Memory B cell (primary cell): ENCODE measurements around the gene NFATC2.
"Not testable (repeated sequence)": the region's sequence is repeated elsewhere in the genome, so short reads cannot be mapped to it uniquely, and the experiment has no call there.

Experiments used
- ATAC-seq: fragments of 150-1000 bp; cut with Tn5 transposase; 2 replicates; pipeline ENCODE4 v1.10.0; 2021; ENCODE audit warnings: low read depth, mild to moderate bottlenecking, moderate library complexity
- DNase-seq, 2 donors: peaks; one replicate each; pipeline ENCODE4 v3.0.0; 2022; ENCODE audit warnings: low spot score in 2 of 2
- H3K27ac Mint-ChIP-seq: one replicate; pipeline ENCODE4 v1.8.0; 2022; ENCODE audit warnings: mild to moderate bottlenecking, moderate library complexity, mixed read lengths
- H3K27me3 Mint-ChIP-seq: one replicate; pipeline ENCODE4 v1.8.0; 2022; ENCODE audit warnings: mixed read lengths
- H3K36me3 Mint-ChIP-seq: one replicate; pipeline ENCODE4 v1.8.0; 2022; ENCODE audit warnings: mild to moderate bottlenecking, mixed read lengths
- H3K4me1 Mint-ChIP-seq: one replicate; pipeline ENCODE4 v1.8.0; 2022; ENCODE audit warnings: mixed read lengths
- H3K4me3 Mint-ChIP-seq: one replicate; pipeline ENCODE4 v1.8.0; 2022; ENCODE audit warnings: mild to moderate bottlenecking, moderate library complexity, mixed read lengths
- H3K9me3 Mint-ChIP-seq: one replicate; pipeline ENCODE4 v1.8.0; 2022; ENCODE audit warnings: mixed read lengths

The NFATC2 gene

DNA sequence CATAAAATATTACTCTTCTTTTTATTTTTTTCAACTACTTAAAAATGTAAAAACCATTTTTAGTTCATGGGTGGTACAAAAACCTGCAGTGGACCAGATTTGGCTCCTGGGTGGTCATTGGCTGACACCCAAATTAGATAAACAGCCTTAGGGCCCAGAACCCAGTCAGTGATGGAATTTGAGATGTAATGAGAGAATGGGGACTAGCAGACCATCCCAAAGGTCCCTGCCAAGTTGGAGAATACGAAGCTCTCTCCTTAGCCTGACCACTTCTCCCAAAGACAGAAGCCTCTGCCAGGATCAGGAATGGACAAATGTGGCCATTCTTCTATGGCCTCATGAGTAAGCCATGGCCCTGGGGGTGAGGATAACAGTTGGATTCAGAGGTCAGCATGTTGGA, 194.7 kb downstream of the NFATC2 start:
- ATAC-seq (no peak), DNase-seq (no peak)
- H3K27ac Mint-ChIP-seq, result no peak overlapping the region
- no peak overlapping the region for H3K4me3 Mint-ChIP-seq
- peaks cover 5% of the 10 kb centered on the region for H3K27me3 Mint-ChIP-seq
- peaks cover 10% of the 10 kb centered on the region for H3K36me3 Mint-ChIP-seq
- peaks cover 4% of the 10 kb centered on the region for H3K4me1 Mint-ChIP-seq
- H3K9me3 Mint-ChIP-seq, result peaks cover 9% of the 10 kb centered on the region

DNA sequence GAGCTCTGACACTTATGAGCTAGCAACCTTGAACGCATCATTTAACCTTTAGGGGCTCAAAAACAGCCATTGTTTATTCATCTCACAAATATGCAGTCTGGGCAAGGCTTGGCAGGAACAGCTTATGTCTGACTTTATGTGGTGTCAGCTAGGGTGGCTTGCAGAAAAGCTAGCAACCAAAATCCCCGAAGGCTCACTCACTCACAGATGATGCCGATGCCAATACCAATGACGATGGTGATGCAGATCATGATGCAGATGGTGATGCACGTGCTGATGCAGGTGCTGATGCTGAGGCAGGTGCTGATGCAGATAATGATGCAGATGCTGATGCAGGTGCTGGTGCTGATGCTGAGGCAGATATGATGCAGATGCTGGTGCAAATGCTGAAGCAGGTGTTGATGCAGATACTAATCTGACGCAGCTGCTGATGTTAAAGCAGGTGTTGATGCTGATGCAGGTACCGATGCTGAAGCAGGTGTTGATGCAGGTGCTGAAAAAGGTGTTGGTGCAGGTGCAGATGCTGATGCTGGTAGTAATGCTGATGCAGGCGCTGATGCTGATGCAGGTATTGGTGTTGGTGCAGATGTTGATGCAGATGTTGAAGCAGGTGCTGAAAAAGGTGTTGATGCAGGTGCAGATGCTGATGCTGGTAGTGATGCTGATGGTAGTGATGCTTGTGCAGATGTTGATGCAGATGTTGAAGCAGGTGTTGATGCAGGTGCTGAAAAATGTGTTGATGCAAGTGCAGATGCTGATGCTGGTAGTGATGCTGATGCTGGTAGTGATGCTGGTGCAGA, 195.6 kb downstream of the NFATC2 start:
- Mint-ChIP-seq H3K27ac (no peak overlapping the region), H3K4me1 (peaks cover 5% of the 10 kb centered on the region), H3K27me3 (peaks cover 5% of the 10 kb centered on the region), H3K36me3 (peaks cover 10% of the 10 kb centered on the region), H3K9me3 (peaks cover 9% of the 10 kb centered on the region), H3K4me3 (no peak overlapping the region)
- no peak for ATAC-seq
- no peak for DNase-seq

DNA sequence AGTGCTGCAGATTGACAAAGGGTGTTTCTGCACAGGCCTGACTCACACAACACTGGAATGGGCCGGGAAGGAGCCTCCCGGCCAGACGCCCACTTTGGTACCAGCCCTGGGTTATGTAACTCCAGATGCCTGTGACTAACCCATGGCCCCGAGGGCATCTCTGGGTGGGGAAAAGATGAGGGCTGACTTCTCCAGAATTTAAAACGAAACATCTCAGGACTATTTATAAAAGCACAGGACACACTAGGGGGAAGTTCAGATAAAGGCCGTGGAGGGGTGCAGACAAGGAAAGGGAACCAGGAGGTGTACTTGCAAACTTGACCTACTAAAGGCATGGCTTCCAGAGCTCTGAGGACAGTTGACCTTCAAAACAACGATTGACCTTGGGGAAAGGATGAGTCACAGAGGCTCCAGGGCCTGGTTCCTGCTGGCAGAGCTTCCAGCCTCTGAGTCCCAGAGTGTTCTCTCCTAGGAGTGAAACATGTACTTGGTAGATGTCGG, 196.9 kb downstream of the NFATC2 start:
- Mint-ChIP-seq H3K9me3 (peaks cover 9% of the 10 kb centered on the region), H3K27me3 (peaks cover 5% of the 10 kb centered on the region), H3K4me3 (no peak overlapping the region), H3K27ac (no peak overlapping the region), H3K36me3 (peaks cover 10% of the 10 kb centered on the region), H3K4me1 (peaks cover 5% of the 10 kb centered on the region)
- DNase-seq (no peak), ATAC-seq (no peak)

DNA sequence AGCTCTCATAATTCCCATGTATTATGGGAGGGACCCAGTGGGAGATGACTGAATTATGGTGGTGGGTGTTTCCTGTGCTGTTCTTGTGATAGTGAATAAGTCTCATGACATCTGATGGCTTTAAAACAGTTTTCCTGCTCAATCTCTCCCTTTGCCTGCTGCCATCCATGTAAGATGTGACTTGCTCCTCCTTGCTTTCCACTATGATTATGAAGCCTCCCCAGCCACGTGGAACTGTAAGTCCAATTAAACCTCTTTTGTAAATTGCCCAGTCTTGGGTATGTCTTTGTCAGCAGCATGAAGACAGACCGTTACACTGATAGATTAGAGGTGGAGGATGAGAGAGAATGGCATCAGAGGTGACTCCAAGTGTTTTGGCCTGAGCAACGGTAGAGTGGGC, 198.7 kb downstream of the NFATC2 start:
- not testable (repeated sequence) for H3K36me3 Mint-ChIP-seq, H3K9me3 Mint-ChIP-seq, H3K4me3 Mint-ChIP-seq, H3K4me1 Mint-ChIP-seq, H3K27me3 Mint-ChIP-seq, ATAC-seq, DNase-seq, H3K27ac Mint-ChIP-seq

DNA sequence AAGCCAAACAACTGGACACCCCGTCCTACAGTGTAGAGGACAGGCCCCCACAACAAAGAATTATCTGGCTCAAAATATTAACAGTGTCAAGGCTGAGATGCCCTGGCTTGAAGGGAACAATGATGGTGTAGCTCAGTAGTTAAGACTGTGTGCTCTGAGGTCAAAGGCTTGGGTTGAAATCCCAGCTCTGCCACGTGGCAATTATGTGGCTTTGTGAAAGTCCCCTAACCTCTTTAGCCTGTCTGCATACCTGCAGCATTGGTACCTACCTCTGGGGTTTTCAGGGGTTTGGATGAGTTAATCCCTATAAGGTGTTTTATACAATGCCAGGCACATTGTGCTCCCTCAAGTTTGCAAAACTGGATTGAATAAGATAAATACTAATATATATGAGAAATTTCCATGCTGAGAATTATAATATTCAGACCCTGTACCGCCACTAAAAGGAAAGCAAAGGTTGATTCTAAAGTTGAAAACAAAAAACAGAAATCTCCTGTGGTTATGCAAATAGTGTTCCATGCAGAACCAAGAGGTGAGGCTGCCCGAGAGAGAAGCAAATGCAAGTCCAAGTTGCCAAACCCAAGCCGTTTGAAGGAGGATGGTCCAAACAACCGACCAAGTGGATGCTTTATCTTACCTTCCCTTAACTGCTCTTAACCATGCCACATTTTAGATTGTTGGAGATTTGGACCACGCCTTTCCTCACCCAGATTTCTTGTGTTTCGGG, 199.8 kb downstream of the NFATC2 start:
- Mint-ChIP-seq H3K4me3 (no peak overlapping the region), H3K4me1 (peaks cover 5% of the 10 kb centered on the region), H3K9me3 (peaks cover 9% of the 10 kb centered on the region), H3K27me3 (peaks cover 5% of the 10 kb centered on the region), H3K36me3 (peaks cover 10% of the 10 kb centered on the region), H3K27ac (no peak overlapping the region)
- no peak for DNase-seq
- ATAC-seq, result peak; percentile 52

DNA sequence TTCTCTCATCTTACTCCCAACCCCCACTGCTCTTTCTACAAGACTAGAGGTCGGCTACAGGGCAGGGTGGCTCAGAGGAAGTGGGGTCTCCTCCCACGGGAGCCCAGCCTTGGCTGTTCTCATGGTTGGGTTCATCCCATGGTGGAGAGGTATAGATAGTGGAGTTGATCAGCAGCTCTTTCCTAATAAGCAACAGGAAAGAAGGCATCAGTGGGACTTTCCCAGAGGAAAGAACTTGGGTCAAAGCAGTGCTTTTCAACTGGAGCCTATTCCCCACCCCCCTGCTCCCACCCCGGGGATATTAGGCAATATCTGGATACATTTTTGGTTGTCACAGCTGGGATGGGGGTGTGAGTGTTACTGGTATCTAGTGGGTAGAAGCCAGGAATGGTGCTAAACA, 200.9 kb downstream of the NFATC2 start:
- ATAC-seq (no peak), DNase-seq (no peak)
- peaks cover 9% of the 10 kb centered on the region for H3K9me3 Mint-ChIP-seq
- H3K4me3 Mint-ChIP-seq, result no peak overlapping the region
- peaks cover 7% of the 10 kb centered on the region for H3K4me1 Mint-ChIP-seq
- peaks cover 2% of the 10 kb centered on the region for H3K27me3 Mint-ChIP-seq
- H3K36me3 Mint-ChIP-seq, result peaks cover 10% of the 10 kb centered on the region
- no peak overlapping the region for H3K27ac Mint-ChIP-seq

DNA sequence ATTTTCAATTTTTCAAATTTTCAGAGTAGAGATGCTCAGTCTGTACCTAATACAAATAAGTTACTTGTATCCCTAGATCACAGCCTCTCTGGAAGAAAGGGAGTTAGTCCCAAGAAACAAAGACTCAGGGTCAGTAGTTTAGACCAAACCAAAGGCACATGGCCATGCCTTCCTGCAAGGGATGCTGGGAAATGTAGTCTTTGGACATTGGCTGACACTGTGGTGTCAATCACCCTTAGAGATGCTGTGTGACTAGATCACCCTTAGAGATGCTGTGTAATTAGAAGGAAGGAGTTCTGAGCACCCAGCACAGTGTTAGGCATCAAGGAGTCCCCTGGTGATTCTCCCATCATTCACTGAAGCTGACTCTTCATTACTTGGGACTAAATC, 202.1 kb downstream of the NFATC2 start:
- Mint-ChIP-seq H3K4me3 (no peak overlapping the region), H3K27ac (no peak overlapping the region), H3K9me3 (peaks cover 9% of the 10 kb centered on the region), H3K36me3 (peaks cover 10% of the 10 kb centered on the region), H3K4me1 (peaks cover 7% of the 10 kb centered on the region), H3K27me3 (peaks cover 2% of the 10 kb centered on the region)
- DNase-seq (no peak), ATAC-seq (no peak)

DNA sequence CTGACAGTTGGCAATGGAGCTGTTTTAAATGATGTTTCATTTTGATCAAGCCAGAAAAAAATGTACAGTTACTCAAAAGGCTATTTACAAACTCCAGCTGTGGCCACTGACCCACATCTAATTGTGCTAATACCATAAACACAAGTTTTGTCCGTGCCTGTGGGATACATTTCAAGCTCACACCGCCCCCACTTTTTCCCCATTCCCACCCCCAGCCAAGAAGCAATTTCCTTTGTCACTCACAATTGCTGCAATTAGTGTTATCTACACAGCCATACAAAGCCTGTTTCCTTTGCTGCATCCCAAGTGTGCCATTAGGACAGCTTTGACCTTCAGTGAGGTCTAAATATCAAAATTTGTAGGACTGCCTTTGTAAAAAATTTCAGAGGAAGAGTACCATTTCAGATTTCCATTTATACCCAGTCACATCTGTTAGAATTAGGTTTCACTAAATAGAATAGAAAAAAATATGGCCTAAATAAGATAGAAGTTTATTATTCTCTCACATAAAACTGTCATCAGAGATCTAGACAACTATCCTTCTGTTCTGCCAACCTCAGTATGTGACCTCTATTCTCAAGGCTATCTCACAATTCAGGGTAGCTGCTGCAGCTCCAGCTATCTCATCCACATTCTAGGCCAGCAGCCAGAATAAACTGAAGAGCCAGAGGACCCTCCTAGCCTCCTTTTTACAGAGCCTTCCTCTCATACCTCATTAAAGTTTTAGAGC, 202.6 kb downstream of the NFATC2 start:
- DNase-seq (no peak), ATAC-seq (no peak)
- H3K27ac Mint-ChIP-seq, result no peak overlapping the region
- H3K4me1 Mint-ChIP-seq, result peaks cover 7% of the 10 kb centered on the region
- H3K9me3 Mint-ChIP-seq, result peaks cover 9% of the 10 kb centered on the region
- peaks cover 2% of the 10 kb centered on the region for H3K27me3 Mint-ChIP-seq
- no peak overlapping the region for H3K4me3 Mint-ChIP-seq
- H3K36me3 Mint-ChIP-seq, result peaks cover 10% of the 10 kb centered on the region

DNA sequence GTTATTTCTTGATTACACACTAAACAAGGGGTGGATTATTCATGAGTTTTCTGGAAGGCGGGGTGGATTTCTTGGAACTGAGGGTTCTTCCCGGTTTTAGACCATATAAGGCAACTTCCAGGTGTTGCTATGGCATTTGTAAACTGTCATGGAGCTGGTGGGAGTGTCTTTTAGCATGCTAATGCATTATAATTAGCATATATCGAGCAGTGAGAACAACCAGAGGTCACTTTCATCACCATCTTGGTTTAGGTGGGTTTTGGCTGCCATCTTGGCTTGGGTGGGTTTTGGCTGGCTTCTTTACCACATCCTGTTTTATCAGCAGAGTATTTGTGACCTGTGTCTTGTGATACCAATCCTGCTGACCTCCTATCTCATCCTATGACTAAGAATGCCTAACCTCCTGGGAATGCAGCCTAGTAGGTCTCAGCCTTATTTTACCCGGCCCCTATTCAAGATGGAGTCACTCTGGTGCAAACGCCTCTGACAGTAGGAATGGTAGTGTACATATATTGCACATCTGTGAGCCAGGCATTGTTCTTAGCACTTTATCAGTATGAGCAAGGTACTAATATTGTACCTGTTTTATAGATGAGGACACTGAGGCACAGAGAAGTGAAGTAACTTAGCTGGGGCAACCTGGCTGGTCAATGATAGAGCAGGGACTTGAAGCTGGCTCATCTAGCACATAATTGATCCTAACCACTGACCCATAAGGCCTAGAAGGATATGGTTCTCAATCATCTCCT, 203.7 kb downstream of the NFATC2 start:
- Mint-ChIP-seq H3K27ac (no peak overlapping the region), H3K36me3 (peaks cover 7% of the 10 kb centered on the region), H3K9me3 (peaks cover 7% of the 10 kb centered on the region), H3K4me1 (peaks cover 7% of the 10 kb centered on the region), H3K4me3 (no peak overlapping the region), H3K27me3 (no peaks in the 10 kb centered on the region)
- ATAC-seq (no peak), DNase-seq (no peak)

DNA sequence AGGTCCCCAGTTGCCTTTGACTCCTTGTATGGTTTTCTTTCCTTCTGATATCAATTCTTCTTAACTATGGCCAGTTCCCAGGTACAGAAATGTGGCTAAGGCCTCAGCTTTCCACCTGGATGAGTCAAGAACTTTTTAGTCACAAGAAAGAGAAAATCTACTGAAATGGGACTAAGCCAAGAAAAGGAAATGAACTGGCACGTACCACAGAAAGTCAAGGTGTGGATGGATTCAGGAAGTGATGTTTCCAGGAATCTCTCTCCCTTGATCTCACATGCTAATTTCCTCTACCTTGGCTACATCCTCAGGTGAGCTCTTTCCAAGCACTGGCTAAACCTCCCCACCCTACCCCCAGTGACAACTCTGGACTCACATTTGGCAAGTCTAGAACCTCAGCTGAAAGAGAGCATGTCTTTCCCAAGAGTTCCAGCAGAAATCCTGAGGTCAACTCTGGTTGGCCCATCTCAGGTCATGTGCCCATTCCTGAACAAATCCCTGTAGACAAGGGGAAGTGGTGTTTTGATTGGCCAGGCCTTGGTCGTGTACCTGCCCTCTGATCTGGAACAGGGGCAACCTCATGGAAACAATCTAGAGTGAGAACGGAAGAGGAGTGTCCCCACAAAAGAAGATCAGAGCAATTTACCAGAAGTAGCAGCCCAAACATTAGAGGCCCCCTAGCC, 205.3 kb downstream of the NFATC2 start:
- Mint-ChIP-seq H3K27ac (no peak overlapping the region), H3K36me3 (no peaks in the 10 kb centered on the region), H3K4me1 (peaks cover 2% of the 10 kb centered on the region), H3K9me3 (no peaks in the 10 kb centered on the region), H3K4me3 (no peak overlapping the region), H3K27me3 (no peaks in the 10 kb centered on the region)
- DNase-seq (no peak), ATAC-seq (no peak)
